ENCODE results near the gene CLEC16A.

CLEC16A gene

GRCh38 chr16:11064851-11065250, 120.5 kb downstream of the CLEC16A start:
- no peak for DNase-seq

- no peak for DNase-seq
These were observed 122.0 kb downstream of the CLEC16A start for GRCh38 chr16:11066261-11066870.

GRCh38 chr16:11067266-11067665, 122.9 kb downstream of the CLEC16A start:
- no peak for DNase-seq

GRCh38 chr16:11067697-11068141, 123.4 kb downstream of the CLEC16A start:
- DNase-seq = no peak

GRCh38 chr16:11071829-11072228, 127.5 kb downstream of the CLEC16A start:
- DNase-seq = no peak

- no peak for DNase-seq
These were observed 128.2 kb downstream of the CLEC16A start for GRCh38 chr16:11072420-11073153.

- peak in 1 of 2 experiments; percentile 20 for DNase-seq
These were observed 129.1 kb downstream of the CLEC16A start for GRCh38 chr16:11073407-11073999.

- DNase-seq = no peak
These were observed 129.8 kb downstream of the CLEC16A start for GRCh38 chr16:11074131-11074530.

- DNase-seq = no peak
These were observed 130.8 kb downstream of the CLEC16A start for GRCh38 chr16:11075163-11075562.

GRCh38 chr16:11076259-11077018, 132.1 kb downstream of the CLEC16A start:
- no peak for DNase-seq

GRCh38 chr16:11078812-11079459, 134.6 kb downstream of the CLEC16A start:
- peak in 1 of 2 experiments; percentile 24 for DNase-seq

- peak; percentile 84 to 91 for DNase-seq
These were observed 135.4 kb downstream of the CLEC16A start for GRCh38 chr16:11079652-11080187.

GRCh38 chr16:11080327-11080967, 136.1 kb downstream of the CLEC16A start:
- DNase-seq = no peak

GRCh38 chr16:11080999-11081630, 136.8 kb downstream of the CLEC16A start:
- DNase-seq = no peak

- DNase-seq = no peak
These were observed 137.9 kb downstream of the CLEC16A start for GRCh38 chr16:11082108-11082859.

GRCh38 chr16:11082860-11083388, 138.6 kb downstream of the CLEC16A start:
- no peak for DNase-seq

GRCh38 chr16:11084484-11084875, 140.1 kb downstream of the CLEC16A start:
- DNase-seq = no peak

- no peak for DNase-seq
These were observed 140.6 kb downstream of the CLEC16A start for GRCh38 chr16:11084876-11085485.

- no peak for DNase-seq
These were observed 141.6 kb downstream of the CLEC16A start for GRCh38 chr16:11085916-11086315.

- no peak for DNase-seq
These were observed 143.3 kb downstream of the CLEC16A start for GRCh38 chr16:11087691-11088073.

Data from NCI-H526 (cell line).